Activated T-cell treated with anti-CD3 and anti-CD28 coated beads, Interleukin-2, amount 50 U/mL, for 4 hours (primary cell): ENCODE results near the gene HSD17B7. TPM values are rescaled to one million over a fixed set of nuclear protein-coding genes. Genes with fewer than 3 reads are reported as not detected.
"Not testable (repeated sequence)": the region's sequence is repeated elsewhere in the genome, so short reads cannot be mapped to it uniquely, and the experiment has no call there.

Source experiments
- ATAC-seq, 2 donors: fragments of 200-7000 bp; cut with Tn5 transposase; one replicate each; pipeline ENCODE4 v1.10.0; 2021
- DNase-seq: peaks from one replicate; pipeline ENCODE4 v3.0.0-alpha.2; 2020
- H3K27me3 Mint-ChIP-seq: one replicate; pipeline ENCODE4 v1.8.0; 2021; ENCODE audit warnings: low read depth, mixed read lengths
- H3K36me3 Mint-ChIP-seq: one replicate; pipeline ENCODE4 v1.8.0; 2022; ENCODE audit warnings: mixed read lengths; ENCODE audit not compliant: insufficient read depth
- H3K4me1 Mint-ChIP-seq: one replicate; pipeline ENCODE4 v1.8.0; 2021; ENCODE audit warnings: low read depth, mixed read lengths
- H3K4me3 Mint-ChIP-seq: one replicate; pipeline ENCODE4 v1.8.0; 2021; ENCODE audit warnings: mild to moderate bottlenecking, moderate library complexity, mixed read lengths
- H3K9me3 Mint-ChIP-seq: one replicate; pipeline ENCODE4 v1.8.0; 2021; ENCODE audit warnings: mixed read lengths
- total RNA-seq, 3 donors: library from RNA; stranded (reverse); gene quantifications; one replicate each; pipeline ENCODE4 v1.2.1, GENCODE V29; 2021

The HSD17B7 gene
- total RNA-seq, 3 donors from 2014 or later = 10.0 to 18.0 (median 10.8) TPM

GRCh38 chr1:162784926-162785325 is 5.6 kb upstream of the HSD17B7 start:
- not testable (repeated sequence) for ATAC-seq, DNase-seq, H3K4me1 Mint-ChIP-seq, H3K36me3 Mint-ChIP-seq, H3K27me3 Mint-ChIP-seq, H3K9me3 Mint-ChIP-seq, H3K4me3 Mint-ChIP-seq

GRCh38 chr1:162788783-162789182 is 1.7 kb upstream of the HSD17B7 start:
- not testable (repeated sequence) for DNase-seq, H3K4me1 Mint-ChIP-seq, ATAC-seq, H3K9me3 Mint-ChIP-seq, H3K4me3 Mint-ChIP-seq, H3K36me3 Mint-ChIP-seq, H3K27me3 Mint-ChIP-seq

- not testable (repeated sequence) for DNase-seq, H3K27me3 Mint-ChIP-seq, H3K36me3 Mint-ChIP-seq, H3K4me1 Mint-ChIP-seq, H3K9me3 Mint-ChIP-seq
- H3K4me3 Mint-ChIP-seq = peak overlapping the region; percentile 90
- ATAC-seq = peak in 1 of 2 donors; percentile 5
Observed at GRCh38 chr1:162790985-162791357, 469 bp downstream of the HSD17B7 start.

- not testable (repeated sequence) for H3K4me3 Mint-ChIP-seq, H3K9me3 Mint-ChIP-seq, H3K4me1 Mint-ChIP-seq, DNase-seq, H3K27me3 Mint-ChIP-seq, ATAC-seq
- peaks cover 26% of the 10 kb centered on the region for H3K36me3 Mint-ChIP-seq
Observed at GRCh38 chr1:162794284-162794683, 3.8 kb downstream of the HSD17B7 start.

- H3K4me3 Mint-ChIP-seq, H3K27me3 Mint-ChIP-seq, DNase-seq, ATAC-seq, H3K9me3 Mint-ChIP-seq, H3K4me1 Mint-ChIP-seq: not testable (repeated sequence)
- peaks cover 34% of the 10 kb centered on the region for H3K36me3 Mint-ChIP-seq
Observed at GRCh38 chr1:162796617-162797279, 6.2 kb downstream of the HSD17B7 start.

- H3K9me3 Mint-ChIP-seq = not testable (repeated sequence)
- H3K36me3 Mint-ChIP-seq = peaks cover 41% of the 10 kb centered on the region
Observed at GRCh38 chr1:162799995-162800830, 9.7 kb downstream of the HSD17B7 start.

GRCh38 chr1:162807503-162807902 is 17.0 kb downstream of the HSD17B7 start:
- DNase-seq, H3K9me3 Mint-ChIP-seq, H3K27me3 Mint-ChIP-seq, ATAC-seq, H3K4me3 Mint-ChIP-seq, H3K4me1 Mint-ChIP-seq: not testable (repeated sequence)
- H3K36me3 Mint-ChIP-seq = peaks cover 55% of the 10 kb centered on the region

More at GRCh38 chr1:162799995-162800830, 9.7 kb downstream of the HSD17B7 start:
- H3K4me1 Mint-ChIP-seq, H3K27me3 Mint-ChIP-seq, DNase-seq, H3K4me3 Mint-ChIP-seq, ATAC-seq: not testable (repeated sequence)

GRCh38 chr1:162812357-162812756 is 21.9 kb downstream of the HSD17B7 start:
- ATAC-seq, H3K4me1 Mint-ChIP-seq: not testable (repeated sequence)

GRCh38 chr1:162818136-162818535 is 27.6 kb downstream of the HSD17B7 start:
- not testable (repeated sequence) for H3K4me3 Mint-ChIP-seq, ATAC-seq
- H3K4me1 Mint-ChIP-seq = peaks cover 11% of the 10 kb centered on the region

More at GRCh38 chr1:162812357-162812756, 21.9 kb downstream of the HSD17B7 start:
- not testable (repeated sequence) for H3K4me3 Mint-ChIP-seq, H3K9me3 Mint-ChIP-seq, H3K27me3 Mint-ChIP-seq, DNase-seq
- H3K36me3 Mint-ChIP-seq = peaks cover 32% of the 10 kb centered on the region

GRCh38 chr1:162818666-162819065 is 28.2 kb downstream of the HSD17B7 start:
- H3K27me3 Mint-ChIP-seq = peaks cover 16% of the 10 kb centered on the region
- H3K36me3 Mint-ChIP-seq = not testable (repeated sequence)

More at GRCh38 chr1:162818136-162818535, 27.6 kb downstream of the HSD17B7 start:
- not testable (repeated sequence) for DNase-seq, H3K36me3 Mint-ChIP-seq, H3K9me3 Mint-ChIP-seq
- peaks cover 14% of the 10 kb centered on the region for H3K27me3 Mint-ChIP-seq

GRCh38 chr1:162822391-162823200 is 32.1 kb downstream of the HSD17B7 start:
- no peaks in the 10 kb centered on the region for H3K36me3 Mint-ChIP-seq
- H3K4me3 Mint-ChIP-seq = peak overlapping the region; percentile 51
- no peaks in the 10 kb centered on the region for H3K9me3 Mint-ChIP-seq
- peaks cover 19% of the 10 kb centered on the region for H3K4me1 Mint-ChIP-seq
- ATAC-seq (peak; percentile 32 to 49), DNase-seq (no peak)
- peaks cover 31% of the 10 kb centered on the region for H3K27me3 Mint-ChIP-seq

More at GRCh38 chr1:162818666-162819065, 28.2 kb downstream of the HSD17B7 start:
- H3K4me1 Mint-ChIP-seq = peaks cover 14% of the 10 kb centered on the region
- not testable (repeated sequence) for DNase-seq, ATAC-seq, H3K4me3 Mint-ChIP-seq, H3K9me3 Mint-ChIP-seq

GRCh38 chr1:162823231-162823630 is 32.7 kb downstream of the HSD17B7 start:
- Mint-ChIP-seq H3K36me3 (no peaks in the 10 kb centered on the region), H3K27me3 (peaks cover 34% of the 10 kb centered on the region), H3K4me3 (no peak overlapping the region), H3K4me1 (peaks cover 19% of the 10 kb centered on the region), H3K9me3 (no peaks in the 10 kb centered on the region)
- DNase-seq = no peak
- peak; percentile 72 to 77 for ATAC-seq

- Mint-ChIP-seq H3K9me3 (no peaks in the 10 kb centered on the region), H3K27me3 (peaks cover 34% of the 10 kb centered on the region), H3K36me3 (no peaks in the 10 kb centered on the region), H3K4me3 (no peak overlapping the region), H3K4me1 (peaks cover 19% of the 10 kb centered on the region)
- no peak for DNase-seq
- no peak for ATAC-seq
Observed at GRCh38 chr1:162823771-162824525, 33.4 kb downstream of the HSD17B7 start.
